LNCaP clone FGC (cell line): Measurements from ENCODE around the gene PCDHGA7.
"Not testable (repeated sequence)": the region's sequence is repeated elsewhere in the genome, so short reads cannot be mapped to it uniquely, and the experiment has no call there.

Source experiments
- DNase-seq: peaks from one replicate; pipeline ENCODE4 v3.0.0-alpha.2; 2011; ENCODE audit warnings: low read depth
- H3K4me3 ChIP-seq: 2 replicates; pipeline ENCODE4 v1.5.1; 2011; ENCODE audit warnings: mild to moderate bottlenecking, low read depth, low read length, control low read depth
- TF ChIP-seq, protein P1 (sequence below): IDR thresholded peaks from 2 replicates; pipeline ENCODE4 v1.5.1; 2012; ENCODE audit warnings: mild to moderate bottlenecking; ENCODE audit not compliant: control insufficient read depth, insufficient read depth; ENCODE audit errors: extremely low read depth

PCDHGA7 gene

DNA sequence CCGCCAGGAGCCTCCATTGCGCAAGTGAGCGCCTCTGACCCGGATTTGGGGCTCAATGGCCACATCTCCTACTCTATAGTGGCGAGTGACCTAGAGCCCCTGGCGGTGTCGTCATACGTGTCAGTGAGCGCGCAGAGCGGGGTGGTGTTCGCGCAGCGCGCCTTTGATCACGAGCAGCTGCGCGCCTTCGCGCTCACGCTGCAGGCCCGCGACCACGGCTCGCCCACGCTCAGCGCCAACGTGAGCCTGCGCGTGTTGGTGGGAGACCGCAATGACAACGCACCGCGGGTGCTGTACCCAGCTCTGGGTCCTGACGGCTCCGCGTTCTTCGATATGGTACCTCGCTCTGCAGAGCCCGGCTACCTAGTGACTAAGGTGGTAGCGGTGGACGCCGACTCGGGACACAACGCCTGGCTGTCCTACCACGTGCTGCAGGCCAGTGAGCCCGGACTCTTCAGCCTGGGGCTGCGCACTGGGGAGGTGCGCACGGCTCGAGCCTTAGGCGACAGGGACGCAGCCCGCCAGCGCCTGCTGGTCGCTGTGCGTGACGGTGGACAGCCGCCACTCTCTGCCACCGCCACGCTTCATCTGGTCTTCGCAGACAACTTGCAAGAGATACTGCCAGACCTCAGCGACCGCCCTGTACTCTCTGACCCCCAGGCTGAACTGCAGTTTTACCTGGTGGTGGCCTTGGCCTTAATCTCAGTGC is 27.2 kb downstream of the PCDHGA7 start:
- no peak for DNase-seq
- TF ChIP-seq, protein P1, sequence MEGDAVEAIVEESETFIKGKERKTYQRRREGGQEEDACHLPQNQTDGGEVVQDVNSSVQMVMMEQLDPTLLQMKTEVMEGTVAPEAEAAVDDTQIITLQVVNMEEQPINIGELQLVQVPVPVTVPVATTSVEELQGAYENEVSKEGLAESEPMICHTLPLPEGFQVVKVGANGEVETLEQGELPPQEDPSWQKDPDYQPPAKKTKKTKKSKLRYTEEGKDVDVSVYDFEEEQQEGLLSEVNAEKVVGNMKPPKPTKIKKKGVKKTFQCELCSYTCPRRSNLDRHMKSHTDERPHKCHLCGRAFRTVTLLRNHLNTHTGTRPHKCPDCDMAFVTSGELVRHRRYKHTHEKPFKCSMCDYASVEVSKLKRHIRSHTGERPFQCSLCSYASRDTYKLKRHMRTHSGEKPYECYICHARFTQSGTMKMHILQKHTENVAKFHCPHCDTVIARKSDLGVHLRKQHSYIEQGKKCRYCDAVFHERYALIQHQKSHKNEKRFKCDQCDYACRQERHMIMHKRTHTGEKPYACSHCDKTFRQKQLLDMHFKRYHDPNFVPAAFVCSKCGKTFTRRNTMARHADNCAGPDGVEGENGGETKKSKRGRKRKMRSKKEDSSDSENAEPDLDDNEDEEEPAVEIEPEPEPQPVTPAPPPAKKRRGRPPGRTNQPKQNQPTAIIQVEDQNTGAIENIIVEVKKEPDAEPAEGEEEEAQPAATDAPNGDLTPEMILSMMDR = no peak
- no peak overlapping the region for H3K4me3 ChIP-seq

DNA sequence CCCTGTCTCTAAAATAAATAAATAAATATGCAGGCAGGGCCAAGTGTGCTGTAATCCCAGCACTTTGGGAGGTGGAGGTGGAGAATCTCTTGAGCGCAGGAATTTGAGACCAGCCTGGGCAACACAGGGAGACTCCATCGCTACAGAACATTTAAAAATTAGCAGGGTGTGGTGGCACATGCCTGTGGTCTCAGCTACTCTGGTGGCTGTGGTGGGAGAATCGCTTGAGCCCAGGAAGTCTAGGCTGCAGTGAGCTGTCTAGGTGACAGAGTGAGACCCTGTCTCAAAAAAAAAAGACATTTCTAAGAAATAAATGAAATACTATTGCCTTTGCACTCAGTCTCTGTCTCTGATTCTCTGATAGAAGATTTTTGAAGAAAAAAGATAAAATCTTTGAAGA is 29.0 kb downstream of the PCDHGA7 start:
- H3K4me3 ChIP-seq = no peak overlapping the region
- TF ChIP-seq, protein P1 = no peak
- DNase-seq = no peak

DNA sequence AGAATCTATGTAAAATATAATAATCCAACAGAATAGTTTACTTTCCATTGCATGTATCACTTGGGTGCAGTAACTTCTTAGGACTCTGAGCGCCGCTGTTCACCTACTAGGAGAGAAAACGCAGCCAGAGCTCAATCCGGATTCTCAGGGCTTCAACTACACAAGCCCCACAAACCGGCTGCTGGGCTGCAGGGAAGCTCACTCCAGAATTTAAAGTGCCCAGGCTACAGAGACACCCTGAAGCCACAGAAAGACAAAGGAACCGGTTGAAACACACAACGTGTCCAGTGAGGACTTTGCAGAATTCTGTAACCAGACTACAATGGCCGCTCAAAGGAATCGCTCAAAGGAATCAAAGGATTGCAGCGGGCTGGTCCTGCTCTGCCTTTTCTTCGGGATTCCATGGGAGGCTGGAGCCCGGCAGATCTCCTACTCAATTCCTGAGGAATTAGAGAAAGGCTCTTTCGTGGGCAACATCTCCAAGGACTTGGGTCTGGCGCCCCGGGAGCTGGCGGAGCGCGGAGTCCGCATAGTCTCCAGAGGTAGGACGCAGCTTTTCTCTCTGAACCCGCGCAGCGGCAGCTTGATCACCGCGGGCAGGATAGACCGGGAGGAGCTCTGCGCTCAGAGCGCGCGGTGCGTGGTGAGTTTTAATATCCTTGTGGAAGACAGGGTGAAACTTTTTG is 30.5 kb downstream of the PCDHGA7 start, which contains the start of gene PCDHGA10:
TSS of gene PCDHGA10 (plus strand) at position 134 of the 686 bp plus-strand sequence. CDS start at position 323, 189 bp downstream.
- TF ChIP-seq, protein P1 = peak; percentile 69
- peak within 1 kb of the TSS; percentile 67 for H3K4me3 ChIP-seq
- peak; percentile 30 for DNase-seq

DNA sequence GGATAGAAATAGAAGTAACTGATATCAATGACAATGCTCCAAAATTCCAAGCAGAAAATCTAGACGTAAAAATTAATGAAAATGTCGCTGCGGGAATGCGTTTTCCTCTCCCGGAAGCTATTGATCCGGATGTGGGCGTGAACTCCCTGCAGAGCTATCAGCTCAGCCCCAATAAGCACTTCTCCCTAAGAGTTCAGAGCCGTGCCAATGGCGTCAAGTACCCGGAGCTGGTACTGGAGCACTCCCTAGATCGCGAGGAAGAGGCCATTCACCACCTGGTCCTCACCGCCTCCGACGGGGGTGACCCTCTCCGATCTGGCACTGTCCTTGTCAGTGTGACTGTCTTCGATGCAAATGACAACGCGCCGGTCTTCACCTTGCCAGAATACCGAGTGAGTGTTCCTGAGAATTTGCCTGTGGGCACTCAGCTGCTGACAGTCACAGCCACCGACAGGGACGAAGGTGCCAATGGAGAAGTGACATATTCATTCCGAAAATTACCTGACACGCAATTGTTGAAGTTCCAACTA is 31.1 kb downstream of the PCDHGA7 start:
- peak overlapping the region; percentile 67 for H3K4me3 ChIP-seq
- no peak for DNase-seq
- TF ChIP-seq, protein P1 = no peak

DNA sequence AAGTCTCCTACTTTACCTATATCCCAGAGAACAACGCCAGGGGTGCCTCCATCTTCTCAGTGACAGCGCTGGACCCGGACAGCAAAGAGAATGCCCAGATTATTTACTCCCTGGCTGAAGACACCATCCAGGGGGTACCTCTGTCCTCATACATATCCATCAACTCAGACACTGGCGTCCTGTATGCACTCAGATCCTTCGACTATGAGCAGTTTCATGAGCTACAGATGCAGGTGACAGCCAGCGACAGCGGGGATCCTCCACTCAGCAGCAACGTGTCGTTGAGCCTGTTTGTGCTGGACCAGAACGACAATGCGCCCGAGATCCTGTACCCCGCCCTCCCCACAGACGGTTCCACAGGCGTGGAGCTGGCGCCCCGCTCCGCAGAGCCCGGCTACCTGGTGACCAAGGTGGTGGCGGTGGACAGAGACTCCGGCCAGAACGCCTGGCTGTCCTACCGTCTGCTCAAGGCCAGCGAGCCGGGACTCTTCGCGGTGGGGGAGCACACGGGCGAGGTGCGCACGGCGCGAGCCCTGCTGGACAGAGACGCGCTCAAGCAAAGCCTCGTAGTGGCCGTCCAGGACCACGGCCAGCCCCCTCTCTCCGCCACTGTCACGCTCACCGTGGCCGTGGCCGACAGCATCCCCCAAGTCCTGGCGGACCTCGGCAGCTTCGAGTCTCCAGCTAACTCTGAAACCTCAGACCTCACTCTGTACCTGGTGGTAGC is 32.2 kb downstream of the PCDHGA7 start:
- not testable (repeated sequence) for H3K4me3 ChIP-seq, DNase-seq

DNA sequence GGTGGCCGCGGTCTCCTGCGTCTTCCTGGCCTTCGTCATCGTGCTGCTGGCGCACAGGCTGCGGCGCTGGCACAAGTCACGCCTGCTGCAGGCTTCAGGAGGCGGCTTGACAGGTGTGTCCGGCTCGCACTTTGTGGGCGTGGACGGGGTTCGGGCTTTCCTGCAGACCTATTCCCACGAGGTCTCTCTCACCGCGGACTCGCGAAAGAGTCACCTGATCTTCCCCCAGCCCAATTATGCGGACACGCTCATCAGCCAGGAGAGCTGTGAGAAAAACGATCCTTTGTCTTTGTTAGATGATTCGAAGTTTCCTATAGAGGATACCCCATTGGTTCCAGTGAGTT is 32.7 kb downstream of the PCDHGA7 start:
- not testable (repeated sequence) for H3K4me3 ChIP-seq, DNase-seq

DNA sequence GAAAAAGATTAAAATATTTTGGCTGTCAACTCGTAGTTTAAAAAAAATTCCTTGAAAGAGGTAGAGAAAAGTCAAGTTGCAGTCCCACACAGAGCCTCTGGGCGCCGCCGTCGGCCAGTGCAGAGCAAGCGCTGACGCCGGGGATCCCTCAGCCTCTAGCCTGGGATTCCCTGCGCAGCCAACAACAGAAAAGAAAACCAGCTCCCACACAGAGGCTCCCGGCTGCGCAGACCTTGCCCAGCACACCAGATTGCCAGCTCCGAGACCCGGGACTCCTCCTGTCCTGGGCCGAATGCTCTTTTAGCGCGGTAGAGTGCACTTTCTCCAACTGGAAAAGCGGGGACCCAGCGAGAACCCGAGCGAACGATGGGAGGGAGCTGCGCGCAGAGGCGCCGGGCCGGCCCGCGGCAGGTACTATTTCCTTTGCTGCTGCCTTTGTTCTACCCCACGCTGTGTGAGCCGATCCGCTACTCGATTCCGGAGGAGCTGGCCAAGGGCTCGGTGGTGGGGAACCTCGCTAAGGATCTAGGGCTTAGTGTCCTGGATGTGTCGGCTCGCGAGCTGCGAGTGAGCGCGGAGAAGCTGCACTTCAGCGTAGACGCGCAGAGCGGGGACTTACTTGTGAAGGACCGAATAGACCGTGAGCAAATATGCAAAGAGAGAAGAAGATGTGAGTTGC is 35.1 kb downstream of the PCDHGA7 start, which contains the start of gene PCDHGB7:
TSS of gene PCDHGB7 (plus strand) at position 184 of the 679 bp plus-strand sequence. CDS start at position 367, 183 bp downstream.
- DNase-seq, H3K4me3 ChIP-seq: not testable (repeated sequence)
- TF ChIP-seq, protein P1 = 0 out of 2 replicates have a peak, but pooled peaks have one; percentile 22
